HEK293 (cell line): ENCODE measurements around the gene SH3BGR.

Experiments used
- CTCF ChIA-PET: fragments of 350-600 bp; formaldehyde crosslinking; extraction: SDS; loops from one replicate; lab custom pipeline; 2021; ENCODE audit warnings: antibody characterized with exemption; lab: Yijun Ruan, JAX
- POLR2A ChIA-PET: fragments of 300-600 bp; formaldehyde crosslinking; extraction: SDS; loops from one replicate; lab custom pipeline; 2020; ENCODE audit warnings: antibody characterized with exemption, inconsistent platforms; lab: Yijun Ruan, JAX
- H3K27ac ChIP-seq: fragments of 200-500 bp; sonication (Bioruptor generic); 2 replicates; pipeline ENCODE4 v1.5.1; 2014; ENCODE audit warnings: low read depth, low read length, control low read depth, inconsistent platforms; ENCODE audit errors: extremely low read depth
- H3K36me3 ChIP-seq, 2 experiments: fragments of 200-500 bp in 1 of 2; sonication (Bioruptor generic) in 1 of 2; 1 replicate in 1 of 2; 2 replicates in 1 of 2; pipeline ENCODE4 v1.5.1; 2014 to 2017; ENCODE audit warnings: inconsistent platforms in 2 of 2, low read length in 2 of 2; ENCODE audit not compliant: control insufficient read depth in 2 of 2, insufficient read depth in 1 of 2
- H3K4me1 ChIP-seq: fragments of 200-500 bp; sonication (Bioruptor generic); 2 replicates; pipeline ENCODE4 v1.5.1; 2014; ENCODE audit warnings: mild to moderate bottlenecking, low read length, inconsistent platforms; ENCODE audit not compliant: control insufficient read depth, insufficient read depth
- H3K4me3 ChIP-seq: 2 replicates; pipeline ENCODE4 v1.5.1; 2011; ENCODE audit warnings: low read depth, mild to moderate bottlenecking, control low read depth, low read length, moderate library complexity
- H3K9me3 ChIP-seq: fragments of 200-500 bp; sonication (Bioruptor generic); 2 replicates; pipeline ENCODE4 v1.5.1; 2014; ENCODE audit warnings: low read depth, low read length, inconsistent platforms; ENCODE audit not compliant: control insufficient read depth, insufficient read depth
- CTCF ChIP-seq: fragments of 450-650 bp; formaldehyde crosslinking; IDR thresholded peaks from 2 replicates; pipeline ENCODE4 v1.5.1; 2016; ENCODE audit warnings: missing biosample characterization, missing genetic modification characterization
- EGR2 ChIP-seq: fragments of 450-650 bp; formaldehyde crosslinking; IDR thresholded peaks from 2 replicates; pipeline ENCODE4 v1.5.1; 2016; ENCODE audit warnings: low read depth, missing biosample characterization, missing genetic modification characterization
- PRDM6 ChIP-seq: fragments of 450-650 bp; formaldehyde crosslinking; IDR thresholded peaks from 2 replicates; pipeline ENCODE4 v1.5.1; 2017; ENCODE audit warnings: missing biosample characterization, missing genetic modification characterization
- ZBTB20 ChIP-seq: fragments of 450-650 bp; formaldehyde crosslinking; IDR thresholded peaks from 2 replicates; pipeline ENCODE4 v1.5.1; 2016; ENCODE audit warnings: missing biosample characterization, missing genetic modification characterization
- ZFHX2 ChIP-seq: fragments of 450-650 bp; formaldehyde crosslinking; conservative IDR thresholded peaks from 2 replicates; pipeline ENCODE4 v1.5.1; 2016; ENCODE audit warnings: missing biosample characterization, missing genetic modification characterization
- ZNF121 ChIP-seq: fragments of 450-650 bp; formaldehyde crosslinking; IDR thresholded peaks from 2 replicates; pipeline ENCODE4 v1.5.1; 2016; ENCODE audit warnings: missing biosample characterization, missing genetic modification characterization
- ZNF146 ChIP-seq: fragments of 450-650 bp; formaldehyde crosslinking; IDR thresholded peaks from 2 replicates; pipeline ENCODE4 v1.5.1; 2016; ENCODE audit warnings: missing biosample characterization, missing genetic modification characterization
- ZNF223 ChIP-seq: fragments of 450-650 bp; formaldehyde crosslinking; IDR thresholded peaks from 2 replicates; pipeline ENCODE4 v1.5.1; 2016; ENCODE audit warnings: missing biosample characterization, missing genetic modification characterization
- ZNF280C ChIP-seq: fragments of 450-650 bp; formaldehyde crosslinking; IDR thresholded peaks from 2 replicates; pipeline ENCODE4 v1.5.1; 2016; ENCODE audit warnings: missing biosample characterization, missing genetic modification characterization
- ZNF324 ChIP-seq: fragments of 450-650 bp; formaldehyde crosslinking; IDR thresholded peaks from 2 replicates; pipeline ENCODE4 v1.5.1; 2016; ENCODE audit warnings: missing biosample characterization, missing genetic modification characterization
- ZNF510 ChIP-seq: fragments of 450-650 bp; formaldehyde crosslinking; IDR thresholded peaks from 2 replicates; pipeline ENCODE4 v1.5.1; 2018; ENCODE audit warnings: mild to moderate bottlenecking, missing genetic modification characterization, missing biosample characterization; ENCODE audit not compliant: insufficient replicate concordance
- ZNF654 ChIP-seq: fragments of 450-650 bp; formaldehyde crosslinking; IDR thresholded peaks from 2 replicates; pipeline ENCODE4 v1.5.1; 2016; ENCODE audit warnings: low read depth, missing biosample characterization, missing genetic modification characterization
- ZNF658 ChIP-seq: fragments of 450-650 bp; formaldehyde crosslinking; IDR thresholded peaks from 2 replicates; pipeline ENCODE4; 2016; ENCODE audit warnings: missing biosample characterization, missing genetic modification characterization
- ZNF768 ChIP-seq: fragments of 450-650 bp; formaldehyde crosslinking; IDR thresholded peaks from 2 replicates; pipeline ENCODE4 v1.5.1; 2018; ENCODE audit warnings: missing biosample characterization, mild to moderate bottlenecking, missing genetic modification characterization

Gene SH3BGR

GRCh38 chr21:39518055-39518846 lies 66.5 kb downstream of the SH3BGR start:
- H3K4me1 ChIP-seq: peaks cover 2% of the 10 kb centered on the region; the same call in 1 of the 2 replicates
- no peaks in the 10 kb centered on the region for H3K36me3 ChIP-seq
- H3K4me3 ChIP-seq: no peak overlapping the region
- ChIA-PET CTCF (interaction anchor here (0.6 to 11.7 kb wide), 37 partner anchors 10 to 608 kb away, joined by 3 to 172 read pairs (median 4); partner anchors contain the start of gene LCA5L), POLR2A (no interaction called here)
- TF ChIP-seq ZFHX2 (tag by site-specific recombination): 0 out of 2 replicates have a peak, but pooled peaks have one; percentile 8
- no peak for TF ChIP-seq ZNF658 (tag by site-specific recombination)
- TF ChIP-seq ZNF121 (tag by site-specific recombination): peak; percentile 70
- TF ChIP-seq CTCF: peak; percentile 91
- no peak for TF ChIP-seq ZBTB20 (tag by site-specific recombination)
- TF ChIP-seq ZNF768 (tag by site-specific recombination): no peak
- peak; percentile 30; the same call in 1 of the 2 replicates for TF ChIP-seq EGR2
- peak; percentile 6 for TF ChIP-seq ZNF510
- TF ChIP-seq ZNF654 (tag by site-specific recombination): peak; percentile 94
- H3K9me3 ChIP-seq: no peaks in the 10 kb centered on the region
- H3K27ac ChIP-seq: no peak overlapping the region

GRCh38 chr21:39518847-39519210 lies 67.1 kb downstream of the SH3BGR start:
- CTCF ChIA-PET: interaction anchor here (0.6 to 11.7 kb wide), 37 partner anchors 9 to 608 kb away, joined by 3 to 172 read pairs (median 4); partner anchors contain the start of gene LCA5L
- no peak overlapping the region for H3K4me3 ChIP-seq
- H3K4me1 ChIP-seq: peaks cover 6% of the 10 kb centered on the region; the same call in 1 of the 2 replicates
- POLR2A ChIA-PET: no interaction called here
- TF ChIP-seq ZNF768 (tag by site-specific recombination): no peak
- no peak for TF ChIP-seq ZNF223
- TF ChIP-seq ZNF146: no peak
- TF ChIP-seq, all 188 proteins: peak for 0
- Histone ChIP-seq H3K27ac (no peak overlapping the region), H3K9me3 (no peaks in the 10 kb centered on the region), H3K36me3 (no peaks in the 10 kb centered on the region)

GRCh38 chr21:39519835-39520234 lies 68.1 kb downstream of the SH3BGR start:
- H3K36me3 ChIP-seq: no peaks in the 10 kb centered on the region
- TF ChIP-seq ZNF324: no peak
- TF ChIP-seq PRDM6 (tag by site-specific recombination): no peak
- TF ChIP-seq ZNF280C (tag by site-specific recombination): no peak
- H3K4me3 ChIP-seq: no peak overlapping the region
- no peaks in the 10 kb centered on the region for H3K9me3 ChIP-seq
- ChIA-PET POLR2A (interaction anchor here (0.6 kb wide), 1 partner anchor 35 kb away, joined by 3 read pairs; no protein-coding TSS in a partner anchor), CTCF (interaction anchor here (0.8 to 11.7 kb wide), 8 partner anchors 34 to 204 kb away, joined by 3 to 172 read pairs (median 4); no protein-coding TSS in a partner anchor)
- no peak overlapping the region for H3K27ac ChIP-seq
- peaks cover 6% of the 10 kb centered on the region; the same call in 1 of the 2 replicates for H3K4me1 ChIP-seq
